HG02763 (cell line): Measurements from ENCODE around the gene RIPPLY3.

Source experiments
- ATAC-seq: cut with Tn5 transposase; IDR thresholded peaks from one replicate; pipeline ENCODE4 v1.9.1; 2021; ENCODE audit warnings: mild to moderate bottlenecking, moderate library complexity; ENCODE audit not compliant: unreplicated experiment

RIPPLY3 gene

DNA sequence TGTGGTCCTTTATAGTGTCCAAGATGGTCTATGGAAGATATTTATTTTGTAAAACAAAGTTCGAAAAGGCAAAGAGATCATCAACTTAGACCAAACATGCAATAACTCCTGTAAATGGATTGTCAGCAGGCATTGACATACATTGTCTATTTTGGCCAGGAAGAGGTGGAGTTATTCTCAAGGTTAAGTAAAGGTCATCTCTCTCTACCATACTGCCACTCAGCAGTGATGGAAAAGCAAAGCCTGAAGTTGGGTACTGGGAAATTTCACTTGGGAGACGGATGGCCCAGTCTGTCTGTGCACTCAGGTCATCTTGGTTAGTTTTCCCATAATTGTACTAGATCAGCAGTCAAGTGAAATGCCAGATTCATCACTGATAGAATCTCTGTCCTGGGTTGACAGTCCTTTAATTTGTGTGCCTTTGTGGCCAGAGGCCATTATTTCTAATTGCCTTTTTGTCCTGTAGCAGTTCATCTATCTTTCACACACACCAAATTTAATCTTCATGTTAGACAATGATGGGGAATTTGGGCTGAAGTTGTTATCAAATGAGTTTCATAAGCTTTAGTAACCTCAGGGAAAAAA lies 48.9 kb downstream of the RIPPLY3 start:
- ATAC-seq, result no peak

DNA sequence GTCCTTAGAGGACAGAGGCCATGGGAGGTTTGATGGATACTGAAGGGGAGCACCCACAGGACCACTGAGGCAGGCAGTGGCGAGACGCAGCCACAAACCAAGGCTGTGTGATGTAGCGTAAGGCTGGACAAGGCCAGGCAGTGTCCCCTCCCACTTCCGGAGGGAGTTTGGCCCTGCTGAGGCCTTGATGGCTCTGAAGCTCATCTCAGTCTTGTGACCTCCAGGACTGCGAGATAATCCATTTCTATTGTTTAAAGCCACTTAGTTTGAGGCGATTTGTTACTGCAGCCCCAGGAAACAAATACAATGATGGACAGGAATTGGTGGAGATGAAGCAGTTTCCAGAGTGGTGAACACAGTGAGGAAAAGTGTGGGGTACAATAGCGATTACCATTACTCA lies 51.1 kb downstream of the RIPPLY3 start:
- no peak for ATAC-seq

DNA sequence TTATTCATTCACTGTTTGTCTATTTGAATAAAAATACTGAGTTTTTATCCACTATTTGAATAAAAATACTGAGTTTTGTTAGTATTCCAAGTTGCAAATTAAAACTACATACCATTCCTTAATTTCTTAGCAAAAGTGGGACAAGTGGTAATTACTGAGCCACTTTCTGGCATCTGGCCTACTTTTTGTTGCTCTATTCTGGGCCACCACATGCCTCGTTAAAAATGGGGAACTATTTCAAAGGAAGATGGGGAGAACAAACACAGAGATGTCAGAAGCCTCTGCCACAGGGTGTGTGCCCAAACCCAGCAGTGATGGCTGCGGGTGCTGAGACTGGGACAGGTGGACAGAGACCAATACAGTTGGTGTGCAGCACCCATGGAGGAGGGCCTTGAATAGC lies 51.8 kb downstream of the RIPPLY3 start:
- ATAC-seq, result no peak

DNA sequence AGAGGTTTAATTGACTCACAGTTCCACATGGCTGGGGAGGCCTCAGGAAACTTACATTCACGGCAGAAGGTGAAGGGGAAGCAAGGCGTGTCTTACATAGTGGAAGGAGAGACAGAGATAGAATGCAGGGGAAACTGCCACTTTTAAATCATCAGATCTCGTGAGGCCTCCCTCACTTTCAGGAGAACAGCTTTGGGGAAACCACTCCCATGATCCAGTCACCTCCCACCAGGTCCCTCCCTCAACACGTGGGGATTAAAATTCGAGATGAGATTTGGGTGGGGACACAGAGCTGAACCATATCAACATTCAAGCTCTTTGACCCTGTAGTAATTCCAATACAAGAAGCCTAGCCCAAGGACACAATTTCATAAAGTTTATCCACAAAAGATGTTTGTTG lies 52.7 kb downstream of the RIPPLY3 start:
- no peak for ATAC-seq

DNA sequence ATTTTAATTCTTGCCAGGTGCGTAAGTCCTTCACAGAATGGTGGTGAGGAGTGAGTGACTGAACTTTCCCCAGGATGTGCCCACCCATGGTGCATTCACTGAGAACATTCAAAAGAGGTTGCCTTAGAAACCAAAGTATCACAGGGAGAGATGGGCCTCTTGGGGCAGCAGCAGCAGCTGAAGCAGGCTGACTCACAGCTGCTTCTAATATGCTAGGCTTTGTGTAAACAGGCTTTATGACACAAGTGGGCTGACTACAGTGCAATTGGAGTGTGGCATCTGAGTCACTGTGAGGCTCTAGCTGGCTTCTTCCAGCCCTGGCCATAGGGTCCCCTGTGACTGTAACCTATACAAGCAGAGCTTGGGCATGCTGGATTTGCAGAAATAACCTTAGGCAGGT lies 53.8 kb downstream of the RIPPLY3 start:
- no peak for ATAC-seq

DNA sequence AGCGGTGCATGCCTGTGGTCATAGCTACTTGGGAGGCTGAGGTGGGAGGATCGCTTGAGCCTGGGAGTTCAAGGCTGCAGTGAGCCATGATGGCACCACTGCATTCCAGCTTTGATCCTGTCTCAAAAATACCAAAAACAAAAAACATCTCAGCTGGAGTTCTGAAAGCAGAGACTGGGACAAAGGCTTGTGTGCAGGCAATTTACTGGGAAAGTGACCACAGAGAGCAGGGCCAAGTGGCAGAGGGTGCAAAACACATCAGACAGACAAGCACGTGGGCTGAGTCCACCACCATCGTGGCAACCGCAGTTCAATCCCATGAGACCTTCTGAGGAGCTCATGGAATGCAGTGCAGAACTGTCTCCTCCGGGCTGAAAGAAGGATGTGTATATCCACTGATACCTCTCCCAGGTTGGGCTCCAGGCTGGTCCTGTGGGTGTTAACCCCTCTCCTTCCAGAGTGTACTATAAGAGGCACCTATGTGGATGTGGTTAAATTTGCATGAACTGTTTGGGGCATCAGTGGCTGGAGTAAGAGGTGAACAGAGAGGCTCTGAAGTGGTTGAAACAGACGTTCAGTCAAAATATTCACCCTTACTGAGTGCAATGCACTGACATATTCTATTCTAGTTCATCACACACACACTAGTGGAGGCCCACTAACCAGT lies 55.6 kb downstream of the RIPPLY3 start:
- ATAC-seq, result no peak

DNA sequence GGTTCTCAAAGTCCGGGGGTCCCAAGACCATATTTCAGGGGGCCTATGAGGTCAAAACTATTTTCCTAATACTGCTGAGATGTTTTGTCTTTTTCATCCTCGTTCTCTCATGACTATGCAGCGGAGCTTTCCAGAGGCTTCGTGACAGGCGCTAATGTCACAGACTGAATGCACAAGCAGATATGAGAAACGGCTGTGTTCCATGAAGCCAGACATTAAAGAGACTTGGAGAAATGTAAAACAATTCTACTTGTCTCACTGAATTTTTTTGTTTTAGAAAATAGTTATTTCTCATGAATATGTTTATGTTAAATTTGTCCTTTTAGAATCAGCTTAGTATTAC lies 56.1 kb downstream of the RIPPLY3 start:
- no peak for ATAC-seq

DNA sequence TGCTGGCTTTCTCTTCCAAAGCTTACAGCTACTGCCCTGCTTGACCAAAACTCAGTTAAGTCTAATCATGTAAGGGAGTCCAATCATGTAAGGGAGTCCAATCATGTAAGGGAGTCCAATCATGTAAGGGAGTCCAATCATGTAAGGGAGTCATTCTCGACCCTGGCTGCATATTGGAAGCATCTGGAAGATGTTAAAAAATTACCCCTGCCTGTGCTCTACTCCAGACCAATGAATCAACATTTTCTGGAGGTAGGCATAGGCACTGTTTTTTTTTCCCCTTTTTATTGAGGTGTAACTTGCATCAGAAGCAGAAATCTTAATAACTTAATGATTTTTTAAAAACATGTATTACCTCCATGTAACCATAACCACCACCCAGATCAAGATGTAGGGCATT lies 56.9 kb downstream of the RIPPLY3 start:
- no peak for ATAC-seq

DNA sequence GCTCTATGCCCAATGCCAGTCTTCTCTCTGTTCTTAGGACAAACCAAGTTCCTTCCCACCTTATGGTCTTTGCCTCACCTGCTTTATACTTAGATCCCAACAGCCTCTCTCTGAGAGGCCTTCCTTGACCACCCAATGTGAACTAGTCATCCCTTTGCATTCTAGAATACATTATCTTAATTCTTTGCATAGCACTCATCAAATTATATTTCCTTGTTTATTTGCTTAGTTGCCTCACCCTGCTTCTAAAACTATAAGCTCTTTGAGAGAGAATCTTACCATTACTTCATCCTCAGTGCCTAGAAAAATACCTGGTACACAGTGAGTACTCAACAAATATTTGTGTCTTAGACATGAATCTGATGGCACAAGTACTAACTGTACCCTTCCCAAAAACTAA lies 58.3 kb downstream of the RIPPLY3 start:
- ATAC-seq, result no peak

DNA sequence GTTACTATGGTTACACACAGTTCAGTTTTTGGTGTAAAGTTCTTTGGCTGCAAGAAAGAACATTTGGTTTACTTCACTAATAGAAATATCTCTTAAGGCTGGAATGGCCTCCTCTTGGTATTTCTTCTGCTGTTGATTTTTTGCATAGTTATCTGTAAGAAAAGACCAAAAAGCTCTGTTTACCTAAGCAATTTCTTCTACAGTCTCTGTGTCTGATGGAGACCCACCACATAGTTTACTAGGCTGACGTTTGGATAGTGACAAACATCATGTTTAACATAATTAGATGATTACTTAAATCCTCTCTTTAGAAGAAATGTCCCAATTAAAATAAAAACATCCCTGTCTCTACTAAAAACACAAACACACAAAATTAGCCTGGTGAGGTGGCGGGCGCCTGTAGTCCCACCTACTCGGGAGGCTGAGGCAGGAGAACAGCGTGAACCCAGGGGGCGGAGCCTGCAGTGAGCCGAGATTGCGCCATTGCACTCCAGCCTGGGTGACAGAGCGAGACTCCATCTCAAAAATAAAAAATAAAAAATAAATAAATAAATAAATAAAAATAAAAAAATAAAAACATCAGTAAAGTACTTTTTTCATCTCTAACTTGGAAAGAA lies 59.2 kb downstream of the RIPPLY3 start:
- no peak for ATAC-seq
